IPS-NIHi7 (cell line): ENCODE data around the gene PAX5.

ENCODE experiments used
- DNase-seq: peaks from one replicate; pipeline ENCODE4 v3.0.0; 2012; ENCODE audit warnings: mixed read lengths; ENCODE audit errors: extremely low spot score

PAX5 gene

DNA sequence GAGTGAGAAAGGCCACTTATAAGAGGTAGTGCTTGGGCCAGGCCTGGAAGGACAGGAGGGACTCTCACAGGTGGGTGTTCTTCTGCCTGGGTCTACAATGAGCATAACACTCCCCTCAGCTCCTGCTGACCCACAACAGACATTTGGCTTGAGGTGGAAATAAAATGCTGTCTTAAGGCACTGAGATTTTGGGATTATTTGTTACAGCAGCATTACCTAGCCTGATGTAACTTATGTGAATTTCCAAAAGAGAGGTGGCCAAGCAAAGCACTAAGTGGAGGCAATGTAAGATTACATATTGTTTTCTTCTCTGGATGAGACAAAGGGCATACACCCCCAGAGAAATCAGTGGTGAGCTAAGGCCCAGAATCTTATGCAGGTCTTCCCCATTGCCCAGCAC, 221.5 kb downstream of the PAX5 start:
- DNase-seq, result no peak

DNA sequence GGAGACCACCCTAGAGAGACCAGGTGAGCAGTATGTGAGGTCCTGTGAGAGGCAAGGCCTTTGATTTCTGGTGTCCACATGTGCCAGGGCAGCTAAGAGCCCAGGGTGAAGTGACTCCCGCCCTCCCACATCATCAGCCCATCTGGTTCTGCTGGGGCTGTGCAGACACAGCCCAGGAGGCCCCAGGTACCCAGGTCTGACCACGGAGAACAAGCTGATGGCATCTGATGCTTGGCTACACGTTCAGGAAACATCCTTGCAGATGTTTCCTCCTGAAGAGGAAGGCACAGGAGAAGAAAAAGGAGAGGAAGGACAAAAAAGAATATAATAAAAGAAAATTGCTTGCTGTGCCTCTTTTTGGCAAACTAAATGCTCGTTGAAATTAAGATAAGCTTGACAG, 225.8 kb downstream of the PAX5 start:
- DNase-seq, result no peak

DNA sequence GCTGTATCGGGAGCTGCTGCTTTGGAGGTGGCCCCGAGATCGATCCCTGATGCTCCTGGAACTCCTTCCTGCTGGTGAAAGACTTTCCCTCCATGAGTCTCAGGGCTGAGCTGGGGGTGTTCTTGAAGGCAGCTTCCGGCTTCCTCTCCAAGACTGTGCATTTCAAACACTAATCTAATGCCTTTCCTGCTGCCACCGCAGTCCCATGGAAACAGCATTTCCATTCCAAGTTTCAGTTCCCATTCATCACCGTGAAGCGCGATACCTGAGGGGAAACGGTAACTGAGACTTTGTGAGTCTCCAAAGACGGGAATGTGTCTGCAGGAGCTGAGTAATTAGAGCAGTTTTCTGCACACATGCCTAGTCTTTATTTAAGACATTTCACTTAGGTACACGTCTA, 230.1 kb downstream of the PAX5 start:
- no peak for DNase-seq

GRCh38 chr9:36802201-36802920, 231.7 kb downstream of the PAX5 start:
- no peak for DNase-seq

DNA sequence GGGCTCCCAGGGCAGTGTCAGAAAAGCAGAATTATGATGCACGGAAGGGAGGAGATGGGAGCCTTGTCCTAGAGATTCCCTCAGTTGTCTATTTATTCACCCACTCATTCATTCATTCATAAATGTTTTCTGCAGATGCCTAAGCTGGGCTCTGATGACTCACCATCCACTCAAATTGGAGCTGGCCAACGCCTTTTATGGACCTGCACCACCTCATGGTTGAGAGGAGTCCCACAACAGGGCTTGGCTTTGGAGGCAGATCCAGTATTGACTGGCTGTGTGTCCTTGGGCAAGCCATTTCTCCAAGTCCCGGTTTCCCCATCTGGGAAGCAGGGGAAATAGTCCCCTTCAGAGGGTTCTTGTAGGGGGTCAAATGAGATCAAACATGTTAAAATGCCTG, 233.6 kb downstream of the PAX5 start:
- no peak for DNase-seq

DNA sequence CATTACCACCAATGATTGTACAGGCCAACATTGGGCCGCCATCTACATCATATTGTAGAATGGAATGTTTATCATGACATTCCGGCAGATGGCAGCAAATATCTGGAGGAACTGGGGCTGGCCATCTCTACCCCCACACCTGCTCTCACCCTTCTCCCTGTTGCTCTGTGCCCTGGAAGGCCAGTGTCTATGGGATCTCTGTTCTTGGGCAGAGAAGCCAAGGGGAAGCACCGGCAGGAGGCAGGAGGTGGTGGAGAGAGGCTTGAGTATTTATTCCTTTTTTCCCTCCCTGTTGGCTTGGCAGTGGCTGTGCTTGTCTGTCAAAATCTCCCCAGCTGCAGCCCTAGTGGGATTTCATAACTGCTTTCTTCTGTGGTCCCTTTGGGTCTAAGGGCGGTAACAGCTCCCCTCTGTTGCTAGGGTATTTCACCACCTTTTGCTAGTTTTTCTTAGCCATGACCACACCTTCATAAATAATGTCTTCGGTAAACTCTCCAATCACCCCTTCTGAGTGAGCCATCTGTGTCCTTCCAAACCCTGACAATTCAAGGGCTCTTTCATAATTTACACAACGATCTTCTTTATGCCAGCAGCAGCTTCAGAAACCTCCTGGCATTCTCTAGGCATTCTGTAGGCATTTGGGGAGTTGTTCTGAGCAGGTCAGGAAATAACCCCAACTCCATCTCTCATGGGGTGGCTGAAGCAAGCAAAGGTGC, 235.6 kb downstream of the PAX5 start:
- DNase-seq, result peak; percentile 67

DNA sequence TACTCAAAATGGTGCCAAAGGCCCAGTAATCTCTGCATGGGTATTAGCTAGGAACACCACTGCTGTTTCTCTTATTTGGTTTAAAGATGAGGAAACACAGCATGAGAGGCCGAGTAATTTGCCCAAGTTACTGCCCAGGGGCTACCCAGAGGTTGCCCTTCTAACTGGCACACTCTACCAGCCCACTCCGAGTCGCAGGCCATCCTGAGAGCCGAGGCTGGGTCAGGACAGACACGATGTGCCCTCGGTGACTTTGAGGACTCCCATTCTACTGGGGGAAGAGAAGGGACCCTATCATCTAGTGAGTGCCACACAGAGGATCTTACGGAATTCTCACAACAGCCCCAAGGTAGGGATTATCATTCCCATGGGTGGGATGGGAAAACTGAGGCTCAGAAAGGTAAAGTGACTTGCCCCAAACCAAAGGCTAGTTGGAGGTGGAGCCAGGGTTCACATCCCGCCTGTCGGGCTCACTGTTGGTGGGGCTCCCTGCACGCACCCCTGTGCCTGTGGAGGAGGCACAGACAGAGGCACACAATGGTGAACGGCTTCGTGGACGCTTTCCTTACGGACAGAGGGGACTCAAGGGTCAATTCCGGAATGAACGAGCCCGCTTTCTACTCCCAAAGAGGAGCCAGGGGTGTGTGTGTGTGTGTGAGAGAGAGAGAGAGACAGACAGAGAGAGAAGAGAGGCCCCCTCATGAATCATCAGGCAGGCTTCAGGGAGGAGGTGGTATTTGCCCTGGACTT, 236.4 kb downstream of the PAX5 start:
- no peak for DNase-seq

- no peak for DNase-seq
Measured at GRCh38 chr9:36796671-36797419, 237.2 kb downstream of the PAX5 start.

GRCh38 chr9:36794461-36794860, 239.6 kb downstream of the PAX5 start:
- no peak for DNase-seq

DNA sequence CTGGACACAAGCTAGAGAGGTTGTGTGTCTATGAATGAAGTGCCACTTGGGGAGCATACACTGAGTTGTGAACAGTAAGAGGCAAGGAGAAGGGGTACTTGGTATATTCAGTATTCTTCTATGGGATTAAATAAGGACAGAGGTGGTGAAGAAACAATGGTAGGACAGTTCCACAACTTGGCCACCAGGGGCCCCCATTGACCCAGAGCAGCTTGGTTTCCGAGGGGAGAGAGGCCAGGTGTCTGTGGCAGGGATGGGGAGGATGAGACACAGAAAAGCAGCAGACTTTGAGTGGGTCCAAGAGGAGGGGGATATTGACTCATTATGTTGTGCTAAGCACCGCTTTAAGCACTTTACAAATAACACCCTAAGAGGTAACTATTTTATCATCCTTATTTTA, 240.8 kb downstream of the PAX5 start:
- DNase-seq, result peak; percentile 56

- peak; percentile 22 for DNase-seq
Measured at GRCh38 chr9:36791222-36791950, 242.7 kb downstream of the PAX5 start.

GRCh38 chr9:36789886-36790285, 244.2 kb downstream of the PAX5 start:
- no peak for DNase-seq

DNA sequence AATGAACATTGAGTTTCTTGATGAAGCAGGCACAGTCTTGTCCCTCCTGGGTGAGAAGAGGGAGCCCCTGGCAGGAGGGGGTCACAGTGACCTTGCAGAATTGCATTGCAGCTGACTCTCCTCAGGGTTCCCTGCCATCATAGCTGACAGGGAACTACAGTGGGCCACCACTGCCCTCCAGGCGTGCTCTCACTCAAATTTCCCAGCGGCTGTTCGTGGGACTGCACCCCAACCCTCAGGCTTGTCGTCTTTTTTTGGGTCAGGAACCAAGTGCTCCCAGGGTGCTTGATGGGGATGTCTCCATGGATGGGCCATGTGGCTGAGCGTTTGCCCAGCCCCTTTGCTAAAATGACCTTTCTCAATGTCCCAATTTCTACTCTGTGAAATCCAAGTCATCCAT, 245.5 kb downstream of the PAX5 start:
- peak; percentile 47 for DNase-seq

DNA sequence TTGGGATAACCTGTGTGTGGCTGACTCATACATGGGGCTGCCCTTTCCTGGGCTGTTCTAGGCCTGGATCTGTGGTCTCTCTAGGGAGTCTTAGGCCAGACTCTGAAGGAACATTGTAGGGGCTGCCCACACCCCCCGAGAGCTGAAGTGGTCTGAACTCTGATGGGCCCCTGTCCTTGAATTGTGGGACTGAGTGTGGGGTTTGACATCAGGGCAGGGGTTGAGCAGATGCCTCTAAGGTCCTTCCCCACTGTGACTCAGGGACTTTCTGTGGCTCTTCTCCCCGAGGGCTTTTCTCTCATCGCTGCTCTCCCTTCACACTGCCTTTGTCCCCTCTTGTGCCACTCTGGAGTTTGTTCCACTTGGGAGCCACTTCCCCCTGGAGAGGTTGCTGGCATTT, 246.4 kb downstream of the PAX5 start:
- no peak for DNase-seq
